Activated naive CD8-positive, alpha-beta T cell treated with anti-CD3 and anti-CD28 coated beads, Interleukin-2, amount 50 U/mL, for 16 hours (primary cell): ENCODE results near the gene NEURL4.
A peak's percentile ranks its signal among the peaks of the same experiment; 100 is the strongest.
"Not testable (repeated sequence)": the region's sequence is repeated elsewhere in the genome, so short reads cannot be mapped to it uniquely, and the experiment has no call there.

Source experiments
- DNase-seq: peaks from one replicate; pipeline ENCODE4 v3.0.0-alpha.2; 2020; ENCODE audit warnings: low read depth, low spot score

Gene NEURL4

DNA sequence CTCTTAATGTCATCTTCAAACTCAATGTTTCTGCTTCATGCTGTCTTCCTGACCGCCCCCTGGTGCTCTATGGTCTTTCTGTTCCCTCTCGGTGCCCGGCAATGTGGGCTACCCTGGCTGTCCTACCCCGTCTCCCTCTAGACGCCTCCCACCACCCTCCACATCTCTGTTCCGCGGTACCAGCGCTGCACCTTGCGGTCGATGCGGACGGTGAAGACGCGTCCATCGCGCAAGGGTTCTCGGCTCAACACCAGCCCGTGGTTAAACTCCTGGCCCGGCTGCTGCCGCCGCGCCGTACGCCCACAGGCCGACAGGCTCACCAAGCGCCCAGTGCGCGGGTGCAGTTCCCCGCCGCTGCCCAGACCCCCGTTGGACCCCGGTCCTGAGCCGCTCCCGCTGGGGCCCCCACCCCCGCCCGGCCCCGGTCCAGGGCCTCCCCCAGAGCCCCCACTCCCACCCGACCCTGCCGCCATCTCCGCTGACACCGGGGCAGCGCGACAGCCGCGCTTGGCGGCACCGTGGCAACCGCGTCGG lies at the start of gene NEURL4:
NEURL4 (minus strand) TSS at position 496 of the 534 bp plus-strand sequence; CDS start at position 473, 23 bp downstream.
- no peak for DNase-seq

DNA sequence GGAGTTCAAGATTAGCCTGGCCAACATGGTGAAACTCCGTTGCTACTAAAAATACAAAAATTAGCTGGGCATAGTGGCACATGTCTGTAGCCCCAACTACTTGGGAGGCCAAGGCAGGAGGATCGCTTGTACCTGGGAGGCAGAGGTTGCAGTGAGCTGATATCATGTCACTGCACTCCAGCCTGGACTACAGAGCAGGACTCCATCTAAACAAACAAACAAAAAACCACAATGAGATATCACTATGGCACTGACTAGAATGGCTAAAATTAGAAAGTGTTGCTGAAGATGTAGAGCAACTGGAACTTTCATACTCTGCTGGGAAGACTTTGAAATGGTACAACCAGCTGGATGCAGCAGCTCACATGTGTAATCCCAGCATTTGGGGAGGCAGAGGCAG lies 45.2 kb upstream of the NEURL4 start:
- DNase-seq: no peak

DNA sequence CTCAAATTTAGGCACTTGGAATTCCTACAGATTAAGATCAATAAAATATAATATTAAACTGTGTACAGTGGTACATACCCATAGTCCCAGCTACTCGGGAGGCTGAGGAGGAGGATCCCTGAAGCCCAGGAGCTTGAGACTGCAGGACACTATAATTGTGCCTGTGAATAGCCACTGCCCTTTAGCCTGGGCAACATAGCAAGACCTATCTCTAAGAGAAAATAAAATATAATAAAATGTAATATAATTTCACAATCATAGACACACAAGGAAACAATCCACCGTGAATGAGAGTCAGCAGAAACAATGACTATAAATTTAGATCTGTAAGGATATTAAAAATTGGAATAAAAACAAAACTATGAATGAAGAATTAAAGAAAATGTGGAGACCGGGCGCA lies 41.7 kb upstream of the NEURL4 start:
- no peak for DNase-seq

DNA sequence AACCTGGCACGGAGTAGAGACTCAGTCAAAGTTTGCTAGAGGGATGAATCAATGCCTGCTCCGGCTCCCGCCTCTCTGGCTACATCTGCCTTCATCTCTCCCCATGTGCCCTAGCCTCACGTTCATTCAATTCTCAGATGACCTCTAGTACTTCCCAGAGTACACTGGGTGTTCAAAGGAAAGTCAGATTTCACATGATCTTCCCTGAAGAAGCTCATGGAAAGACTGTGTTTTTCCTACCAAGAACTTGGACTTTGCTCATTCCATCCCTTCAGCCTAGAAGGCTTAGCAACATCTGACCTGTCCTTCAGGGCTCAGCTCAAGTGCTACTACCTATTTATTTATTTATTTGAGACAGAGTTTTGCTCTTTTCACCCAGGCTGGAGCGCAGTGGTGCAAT lies 40.7 kb upstream of the NEURL4 start:
- DNase-seq: no peak

DNA sequence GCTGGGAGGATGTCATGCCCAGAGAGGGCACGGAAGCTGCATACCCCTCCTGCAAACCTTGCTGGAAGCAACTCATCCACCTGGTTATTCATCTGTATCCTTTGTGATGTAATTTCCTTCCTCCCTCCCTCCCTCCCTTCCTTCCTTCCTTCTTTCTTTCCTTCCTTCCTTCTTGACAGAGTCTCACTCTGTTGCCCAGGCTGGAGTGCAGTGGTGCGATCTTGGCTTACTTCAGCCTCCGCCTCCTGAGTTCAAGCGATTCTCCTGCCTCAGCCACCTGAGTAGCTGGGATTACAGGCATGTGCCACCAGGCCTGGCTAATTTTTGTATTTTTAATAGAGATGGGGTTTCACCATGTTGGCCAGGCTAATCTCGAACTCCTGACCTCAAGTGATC lies 39.5 kb upstream of the NEURL4 start:
- not testable (repeated sequence) for DNase-seq

DNA sequence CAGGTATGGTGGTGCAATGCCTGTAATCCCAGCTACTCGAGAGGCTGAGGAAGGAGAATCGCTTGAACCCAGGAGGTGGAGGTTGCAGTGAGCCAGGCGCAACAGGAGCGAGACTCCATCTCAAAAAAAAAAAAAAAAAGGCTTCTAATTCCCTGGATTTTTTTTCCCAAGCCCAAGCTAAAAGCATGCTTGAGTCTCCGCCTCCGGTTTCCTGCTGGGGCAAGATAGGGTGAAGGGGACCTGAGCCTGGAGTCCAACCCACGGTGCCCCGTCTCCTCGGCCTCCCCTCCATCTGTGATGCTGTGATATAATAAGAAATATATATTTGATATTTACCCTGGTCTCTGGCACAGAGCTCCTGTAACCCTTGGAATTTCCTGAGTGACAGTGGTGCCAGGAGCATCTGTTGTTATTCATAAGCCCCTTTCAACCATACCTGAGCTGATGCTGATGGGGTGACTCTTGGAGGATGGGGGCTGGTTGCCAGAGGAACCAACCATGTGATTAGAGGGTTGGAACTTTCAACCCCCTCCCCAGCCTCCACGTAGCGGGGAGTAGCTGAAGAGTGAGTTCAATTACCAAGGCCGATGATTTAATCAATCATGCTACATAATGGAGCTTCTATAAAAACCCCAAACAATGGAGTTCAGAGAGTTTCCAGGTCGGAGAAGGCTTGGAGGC lies 38.9 kb upstream of the NEURL4 start:
- DNase-seq: no peak

DNA sequence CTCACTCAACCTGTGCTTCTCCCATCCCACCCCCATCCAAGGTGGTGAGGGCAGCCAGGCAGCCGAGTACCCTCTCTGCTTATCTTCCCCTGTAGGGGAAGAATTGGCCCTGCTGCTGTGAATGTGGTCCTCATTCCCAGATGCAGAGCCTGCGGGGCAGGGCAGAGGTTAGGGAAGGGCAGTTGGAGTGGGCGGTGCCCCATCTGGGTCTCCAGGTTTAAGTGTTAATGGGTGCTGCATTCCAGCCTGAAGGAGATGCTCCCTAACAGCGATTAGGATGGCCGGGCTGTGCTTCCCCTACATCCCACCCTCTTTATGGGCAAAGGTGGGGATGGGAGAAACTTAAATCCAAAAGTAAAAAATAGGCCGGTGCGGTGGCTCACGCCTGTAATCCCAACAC lies 37.9 kb upstream of the NEURL4 start:
- no peak for DNase-seq

DNA sequence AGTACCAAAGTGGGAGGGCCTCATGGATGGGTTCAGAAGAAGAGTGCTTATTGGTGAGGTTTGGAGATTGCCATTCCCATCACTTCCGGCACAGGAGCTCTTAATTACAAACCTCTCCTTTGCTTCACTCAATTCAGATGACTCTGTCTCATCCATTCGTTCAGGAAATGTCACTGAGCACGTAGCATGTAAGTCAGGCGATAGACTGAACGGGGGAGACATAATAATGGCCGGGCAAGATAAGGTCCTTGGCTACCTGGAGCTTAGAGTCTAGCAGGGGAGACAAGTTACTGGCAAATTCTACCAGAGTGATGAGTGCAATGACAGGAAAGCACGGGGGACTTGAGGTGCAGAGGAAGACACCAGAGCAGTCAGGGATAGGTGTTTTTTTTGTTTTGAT lies 36.8 kb upstream of the NEURL4 start:
- not testable (repeated sequence) for DNase-seq

DNA sequence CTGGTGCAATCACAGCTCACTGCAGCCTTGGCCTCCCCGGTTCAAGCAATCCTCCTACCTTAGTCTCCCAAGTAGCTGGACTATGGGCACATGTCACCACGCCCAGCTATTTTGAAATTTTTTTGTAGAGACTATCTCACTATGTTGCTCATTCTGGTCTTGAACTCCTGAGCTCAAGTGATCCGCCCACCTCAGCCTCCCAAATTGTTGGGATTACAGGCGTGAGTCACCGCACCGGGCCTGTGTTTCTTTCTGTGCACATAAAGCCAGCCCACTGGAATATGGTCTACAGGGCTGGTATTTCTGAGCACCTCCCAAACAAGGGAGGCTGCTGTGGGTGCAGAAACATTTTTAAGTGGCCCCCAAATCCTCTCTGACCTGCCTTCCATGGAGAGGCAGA lies 34.2 kb upstream of the NEURL4 start:
- DNase-seq: no peak

DNA sequence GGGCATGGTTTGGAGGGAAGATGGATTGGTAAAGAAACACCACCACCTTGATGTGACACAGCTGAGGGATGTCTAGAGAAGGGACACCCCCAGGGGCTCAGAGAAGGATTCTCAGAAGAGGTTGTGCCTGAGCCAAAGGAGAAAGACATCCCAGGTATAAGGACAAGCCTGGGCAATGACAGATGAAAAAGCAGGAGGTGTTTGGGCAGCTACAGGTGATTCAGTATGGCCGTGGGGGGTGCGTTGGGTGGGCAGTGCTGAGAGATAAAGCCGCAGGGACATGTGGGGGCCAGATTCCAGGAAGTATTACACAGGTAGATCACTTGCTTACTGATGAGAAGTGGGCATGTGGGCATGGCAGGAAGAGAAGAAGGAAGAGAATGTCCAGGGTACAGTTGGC lies 32.8 kb upstream of the NEURL4 start:
- DNase-seq: no peak

DNA sequence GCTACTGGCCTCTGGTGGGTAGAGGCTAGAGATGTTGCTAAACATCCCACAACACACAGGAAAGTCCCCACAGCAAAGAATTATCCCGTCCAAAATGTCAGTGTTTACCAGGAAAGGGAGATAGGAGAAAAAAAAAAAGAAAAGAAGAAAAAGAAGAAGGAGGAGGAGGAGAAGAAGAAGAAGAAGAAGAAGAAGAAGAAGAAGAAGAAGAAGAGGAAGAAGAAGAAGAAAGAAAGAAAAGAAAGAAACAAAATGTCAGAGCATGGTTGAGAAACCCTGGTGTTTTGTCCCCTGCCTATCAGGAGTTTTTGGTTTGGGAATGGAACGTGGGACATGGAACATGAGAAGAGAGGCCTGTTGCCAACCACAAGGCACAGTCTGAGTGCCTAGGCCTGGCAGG lies 28.2 kb upstream of the NEURL4 start:
- no peak for DNase-seq

DNA sequence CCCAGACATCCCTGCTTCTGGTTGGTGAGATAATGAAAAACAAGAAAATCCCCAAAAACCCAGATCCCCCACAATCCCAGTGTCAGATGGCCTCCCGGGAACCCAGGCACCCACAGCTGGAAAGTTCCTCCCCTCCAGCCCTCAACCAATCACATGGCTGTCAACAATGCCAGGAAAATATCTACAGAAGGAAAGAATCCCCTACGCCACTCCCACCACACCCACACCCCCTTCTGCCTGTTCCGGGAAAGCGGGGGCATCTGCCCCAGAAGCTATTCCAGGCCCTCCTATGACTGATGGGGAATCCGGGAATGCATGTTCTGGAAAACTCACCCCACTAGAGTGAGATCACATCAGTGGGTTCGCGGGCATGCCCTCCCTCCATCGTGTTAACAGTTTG lies 27.6 kb upstream of the NEURL4 start:
- no peak for DNase-seq

DNA sequence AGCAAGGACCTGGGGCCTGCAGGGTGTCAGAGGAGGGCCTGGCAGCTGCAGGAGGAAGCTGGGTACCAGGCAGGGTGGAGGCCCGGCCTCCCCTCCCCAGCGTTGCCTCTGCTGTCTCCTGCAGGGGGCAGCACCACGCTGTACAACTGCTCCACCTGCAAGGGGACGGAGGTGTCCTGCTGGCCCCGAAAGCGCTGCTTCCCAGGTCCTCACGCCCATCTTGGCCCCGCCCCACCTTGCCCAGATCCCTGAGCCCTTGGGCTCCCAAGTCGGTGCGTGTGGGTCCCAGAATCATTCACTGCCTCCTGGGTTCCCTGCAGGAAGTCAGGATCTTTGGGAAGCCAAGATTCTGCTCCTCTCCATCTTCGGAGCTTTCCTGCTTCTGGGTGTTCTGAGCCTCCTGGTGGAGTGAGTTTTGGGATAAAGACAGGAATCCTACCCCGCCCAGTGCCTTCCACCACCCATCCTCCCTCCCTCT lies 27.0 kb upstream of the NEURL4 start:
- DNase-seq: peak; percentile 66

DNA sequence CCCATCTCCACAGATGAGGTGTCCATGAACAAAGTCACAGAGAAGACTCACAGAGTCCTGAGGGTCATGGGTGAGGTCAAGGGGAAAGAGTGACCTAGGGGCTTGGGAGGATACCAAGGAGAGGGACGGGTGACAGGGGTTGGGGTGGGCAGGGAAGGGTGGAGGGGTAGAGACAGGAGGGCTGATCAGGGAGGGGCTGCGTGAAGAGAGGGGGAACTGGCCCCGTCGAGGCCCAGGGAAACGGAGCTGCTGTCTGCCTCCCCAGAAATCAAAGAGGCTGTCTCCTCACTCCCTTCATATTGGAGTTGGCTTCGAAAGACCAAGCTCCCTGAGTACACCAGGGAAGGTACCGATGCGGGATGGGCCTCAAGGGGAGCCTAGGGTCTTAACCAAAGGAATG lies 26.4 kb upstream of the NEURL4 start:
- no peak for DNase-seq

DNA sequence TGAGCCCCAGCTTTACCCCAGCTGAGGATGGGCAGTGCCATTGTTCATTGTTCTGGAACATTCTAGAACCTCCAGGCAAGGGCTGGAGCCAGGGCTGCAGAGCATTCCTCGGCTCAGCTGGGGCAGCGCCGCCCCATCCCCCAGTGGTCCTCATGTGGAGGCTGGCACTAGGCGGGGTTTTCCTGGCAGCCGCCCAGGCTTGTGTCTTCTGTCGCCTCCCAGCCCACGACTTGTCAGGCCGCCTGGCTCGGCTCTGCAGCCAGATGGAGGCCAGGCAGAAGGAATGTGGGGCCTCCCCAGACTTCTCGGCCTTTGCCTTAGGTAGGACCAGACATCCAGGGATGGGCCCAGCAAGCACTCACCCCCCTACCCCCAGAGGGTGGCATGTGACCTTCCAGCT lies 25.9 kb upstream of the NEURL4 start, which contains the start of gene TMEM95:
TMEM95 (plus strand) TSS at position 104 of the 400 bp plus-strand sequence; CDS start at position 153, 49 bp downstream.
- no peak for DNase-seq

DNA sequence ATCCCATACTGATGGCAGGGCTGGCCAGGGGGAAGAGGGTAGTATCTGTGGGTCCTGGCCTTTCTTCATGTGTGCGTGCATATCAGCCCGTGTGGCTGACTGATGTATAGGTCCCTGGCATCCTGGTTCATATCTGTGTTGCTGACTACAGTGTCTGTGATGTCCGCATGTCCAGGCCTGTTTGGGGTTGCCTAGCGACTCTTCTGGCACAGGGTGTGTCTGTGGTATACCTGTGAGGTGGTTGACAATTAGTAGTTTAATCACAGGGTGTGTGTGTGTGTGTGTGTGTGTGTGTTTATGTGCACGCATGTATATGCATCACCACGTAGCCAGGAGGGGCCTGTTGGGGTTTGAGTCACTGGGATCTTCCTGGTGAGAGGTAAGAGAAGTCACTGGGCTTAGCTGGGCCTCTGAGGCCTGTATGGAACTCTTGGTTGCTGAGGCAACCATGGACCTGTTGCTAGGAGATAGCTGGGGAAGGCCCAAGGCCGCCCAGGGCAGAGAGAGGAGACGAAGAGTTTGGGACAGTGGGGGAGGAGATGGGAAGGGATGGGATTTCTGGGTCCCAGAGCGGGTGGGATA lies 25.2 kb upstream of the NEURL4 start:
- no peak for DNase-seq

DNA sequence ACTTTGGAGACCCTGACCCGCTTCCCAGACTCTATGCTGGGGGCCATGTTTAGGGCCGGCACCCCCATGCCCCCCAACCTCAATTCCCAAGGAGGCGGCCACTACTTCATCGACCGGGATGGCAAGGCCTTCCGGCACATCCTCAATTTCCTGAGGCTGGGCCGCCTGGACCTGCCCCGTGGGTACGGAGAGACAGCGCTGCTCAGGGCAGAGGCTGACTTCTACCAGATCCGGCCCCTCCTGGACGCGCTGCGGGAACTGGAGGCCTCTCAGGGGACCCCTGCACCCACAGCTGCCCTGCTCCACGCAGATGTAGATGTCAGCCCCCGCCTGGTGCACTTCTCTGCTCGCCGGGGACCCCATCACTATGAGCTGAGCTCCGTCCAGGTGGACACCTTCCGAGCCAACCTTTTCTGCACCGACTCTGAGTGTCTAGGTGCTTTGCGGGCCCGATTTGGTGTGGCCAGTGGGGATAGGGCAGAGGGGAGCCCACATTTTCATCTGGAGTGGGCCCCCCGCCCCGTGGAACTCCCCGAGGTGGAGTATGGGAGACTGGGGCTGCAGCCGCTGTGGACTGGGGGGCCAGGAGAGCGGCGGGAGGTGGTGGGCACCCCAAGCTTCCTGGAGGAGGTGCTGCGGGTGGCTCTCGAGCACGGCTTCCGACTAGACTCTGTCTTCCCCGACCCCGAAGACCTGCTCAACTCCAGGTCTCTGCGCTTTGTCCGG lies 23.9 kb upstream of the NEURL4 start:
- no peak for DNase-seq

DNA sequence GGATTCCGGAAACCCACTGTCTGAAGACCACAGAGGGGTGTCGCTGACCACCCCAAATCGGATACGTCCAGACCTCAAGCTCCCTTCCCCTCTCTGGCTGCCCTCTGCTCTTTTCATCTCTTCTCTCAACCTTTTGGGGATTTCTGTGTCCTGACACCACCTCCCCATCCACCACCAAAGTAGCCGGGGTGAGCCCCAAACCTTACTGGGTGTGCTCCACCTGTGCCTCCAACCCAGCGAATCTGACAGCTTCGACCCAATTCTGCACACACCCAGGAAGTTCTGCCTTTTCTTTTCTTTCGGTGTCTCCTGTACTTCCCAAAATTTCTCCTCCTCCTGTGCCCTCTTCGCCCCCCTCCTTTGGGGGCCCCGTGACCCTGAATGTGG lies 23.4 kb upstream of the NEURL4 start:
- DNase-seq: no peak

DNA sequence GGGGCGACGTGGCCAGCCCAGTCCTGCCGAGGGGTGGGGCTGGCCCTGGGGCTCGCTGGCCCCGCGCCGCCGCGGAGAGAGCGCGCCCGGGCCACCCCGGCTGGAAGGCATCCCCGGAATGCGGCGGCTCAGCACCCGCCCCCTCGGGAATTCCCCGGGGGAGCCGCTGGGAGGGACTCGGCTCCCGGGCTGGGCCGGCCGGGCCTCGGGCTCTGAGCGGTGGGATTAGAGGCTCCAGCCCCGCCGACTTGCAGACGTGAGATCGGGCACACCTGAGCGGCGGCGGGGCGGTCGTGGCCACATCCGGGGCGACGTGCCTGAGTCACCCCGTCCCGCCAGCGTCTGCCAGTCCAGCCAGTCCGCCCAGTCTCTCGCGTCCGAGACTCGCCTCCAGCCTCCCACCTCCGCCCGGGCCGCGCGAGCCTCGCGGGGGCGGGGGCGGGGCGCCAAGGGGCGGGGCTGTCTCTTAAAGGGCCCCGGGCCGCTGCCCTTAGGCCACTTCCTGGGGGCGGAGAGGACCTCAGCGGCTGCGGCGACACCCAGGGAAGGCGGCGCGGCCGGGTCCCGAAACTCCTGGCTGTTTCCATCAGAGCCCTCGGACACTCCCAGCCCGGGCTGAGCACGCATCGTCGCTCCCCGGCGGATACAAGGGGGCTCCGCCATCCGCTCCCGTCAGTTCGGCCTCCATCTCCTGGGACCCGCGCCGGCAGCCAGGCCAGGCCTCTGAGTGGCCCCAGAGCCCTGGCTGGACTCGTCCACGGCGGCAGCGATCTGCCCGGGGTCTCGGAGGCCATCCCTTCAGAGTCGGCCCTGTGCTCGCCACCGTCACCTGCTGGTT lies 22.7 kb upstream of the NEURL4 start, which contains the start of gene KCTD11:
KCTD11 (plus strand) TSS at position 498 of the 838 bp plus-strand sequence.
- no peak for DNase-seq

DNA sequence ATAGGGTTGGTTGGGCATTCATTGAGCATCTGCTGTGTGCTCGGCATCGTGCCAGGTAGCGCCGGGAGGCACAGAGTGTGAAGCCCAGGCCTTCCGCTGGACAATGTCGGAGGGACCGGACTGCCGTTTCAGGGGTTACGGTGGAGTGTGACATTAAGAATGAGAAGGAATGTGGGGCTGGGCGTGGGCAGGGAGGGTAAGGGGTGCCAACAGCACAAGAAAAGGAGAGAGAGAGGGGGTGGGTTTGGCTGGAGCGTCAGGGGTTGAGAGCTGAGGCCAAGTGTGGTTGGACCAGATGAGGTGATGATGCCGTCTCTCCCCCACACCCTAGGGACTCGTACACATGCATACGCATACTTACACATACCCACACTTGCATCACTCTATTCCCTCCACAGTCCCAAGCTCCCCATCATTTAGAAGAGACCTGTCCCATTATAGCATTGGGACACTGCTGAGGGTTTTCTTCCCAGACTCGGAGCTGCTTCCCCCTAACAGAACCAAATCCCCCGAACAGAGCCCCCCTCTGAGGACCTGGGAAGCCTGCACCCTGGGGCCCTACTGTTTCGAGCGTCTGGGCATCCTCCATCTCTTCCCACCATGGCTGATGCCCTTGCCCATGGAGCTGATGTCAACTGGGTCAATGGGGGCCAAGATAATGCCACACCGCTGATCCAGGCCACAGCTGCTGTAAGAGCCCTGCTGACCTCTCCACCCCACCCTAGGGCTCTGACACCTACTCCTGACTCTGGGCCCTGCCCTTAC lies 19.5 kb upstream of the NEURL4 start:
- no peak for DNase-seq
